HG03439 (cell line): ENCODE measurements around the gene TOX4.
"Not testable (repeated sequence)": the region's sequence is repeated elsewhere in the genome, so short reads cannot be mapped to it uniquely, and the experiment has no call there.

Experiments used
- ATAC-seq: cut with Tn5 transposase; IDR thresholded peaks from one replicate; pipeline ENCODE4 v1.9.1; 2021; ENCODE audit warnings: mild to moderate bottlenecking, moderate library complexity; ENCODE audit not compliant: unreplicated experiment

The TOX4 gene

GRCh38 chr14:21533294-21533693, 56.3 kb downstream of the TOX4 start:
- ATAC-seq: no peak

- ATAC-seq: no peak
Measured at GRCh38 chr14:21534576-21534975, 57.6 kb downstream of the TOX4 start.

- no peak for ATAC-seq
Measured at GRCh38 chr14:21535545-21536417, 58.8 kb downstream of the TOX4 start.

- ATAC-seq: no peak
Measured at GRCh38 chr14:21536418-21537089, 59.6 kb downstream of the TOX4 start.

- ATAC-seq: no peak
Measured at GRCh38 chr14:21537090-21537424, 60.1 kb downstream of the TOX4 start.

GRCh38 chr14:21539189-21539940, 62.4 kb downstream of the TOX4 start:
- no peak for ATAC-seq

- ATAC-seq: no peak
Measured at GRCh38 chr14:21541413-21542074, 64.5 kb downstream of the TOX4 start.

GRCh38 chr14:21543521-21543960, 66.5 kb downstream of the TOX4 start:
- no peak for ATAC-seq

GRCh38 chr14:21543963-21544362, 67.0 kb downstream of the TOX4 start:
- ATAC-seq: no peak

GRCh38 chr14:21544588-21544987, 67.6 kb downstream of the TOX4 start:
- ATAC-seq: not testable (repeated sequence)
